Trophoblast cell (in vitro differentiated cells and primary cell): Measurements from ENCODE around the gene TBCD.

Source experiments
- DNase-seq, 2 donors: peaks; one replicate each; pipeline ENCODE4 v3.0.0-alpha.2; 2016
- H2AFZ ChIP-seq: 2 replicates; pipeline ENCODE4 v1.6.1; 2013; ENCODE audit warnings: low read length, moderate library complexity, mild to moderate bottlenecking; ENCODE audit not compliant: insufficient read depth, poor library complexity
- H2AK5ac ChIP-seq: 2 replicates; pipeline ENCODE4 v1.6.1; 2013; ENCODE audit warnings: mild to moderate bottlenecking, low read length
- H2BK120ac ChIP-seq: 2 replicates; pipeline ENCODE4 v1.6.1; 2013; ENCODE audit warnings: low read length, mild to moderate bottlenecking, moderate library complexity; ENCODE audit not compliant: insufficient read depth, poor library complexity
- H2BK12ac ChIP-seq: 2 replicates; pipeline ENCODE4 v1.6.1; 2013; ENCODE audit warnings: mild to moderate bottlenecking, low read length, moderate library complexity
- H2BK5ac ChIP-seq: 2 replicates; pipeline ENCODE4 v1.6.1; 2013; ENCODE audit warnings: low read length, low read depth, moderate library complexity, mild to moderate bottlenecking; ENCODE audit not compliant: poor library complexity
- H3K14ac ChIP-seq: 2 replicates; pipeline ENCODE4 v1.6.1; 2013; ENCODE audit warnings: mild to moderate bottlenecking, low read length
- H3K18ac ChIP-seq: 2 replicates; pipeline ENCODE4 v1.6.1; 2013; ENCODE audit warnings: mild to moderate bottlenecking, low read length
- H3K23ac ChIP-seq: 2 replicates; pipeline ENCODE4 v1.6.1; 2013; ENCODE audit warnings: low read length
- H3K27ac ChIP-seq: 2 replicates; pipeline ENCODE4 v1.5.1; 2013; ENCODE audit warnings: low read depth, mild to moderate bottlenecking, inconsistent platforms, low read length, moderate library complexity
- H3K27me3 ChIP-seq: 2 replicates; pipeline ENCODE4 v1.6.1; 2013; ENCODE audit warnings: inconsistent platforms, mild to moderate bottlenecking, low read length, moderate library complexity; ENCODE audit not compliant: insufficient read depth
- H3K36me3 ChIP-seq, 2 experiments: 1 replicate in 1 of 2; 2 replicates in 1 of 2; pipeline ENCODE4 v1.6.1; 2013; ENCODE audit warnings: low read length in 2 of 2, mild to moderate bottlenecking in 2 of 2, moderate library complexity in 1 of 2; ENCODE audit not compliant: insufficient read depth in 2 of 2, control insufficient read depth in 1 of 2
- H3K4ac ChIP-seq: 2 replicates; pipeline ENCODE4 v1.6.1; 2013; ENCODE audit warnings: low read depth, mild to moderate bottlenecking, low read length, moderate library complexity
- H3K4me1 ChIP-seq, 2 experiments: 1 replicate in 1 of 2; 2 replicates in 1 of 2; pipeline ENCODE4 v1.6.1; 2013; ENCODE audit warnings: low read length in 2 of 2, mild to moderate bottlenecking in 2 of 2, moderate library complexity in 1 of 2; ENCODE audit not compliant: insufficient read depth in 2 of 2, control insufficient read depth in 1 of 2
- H3K4me2 ChIP-seq: 2 replicates; pipeline ENCODE4 v1.6.1; 2013; ENCODE audit warnings: inconsistent platforms, mild to moderate bottlenecking, low read length, moderate library complexity
- H3K4me3 ChIP-seq: 2 replicates; pipeline ENCODE4 v1.5.1; 2013; ENCODE audit warnings: mild to moderate bottlenecking, low read depth, low read length, inconsistent platforms
- H3K79me1 ChIP-seq: one replicate; pipeline ENCODE4 v1.6.1; 2013; ENCODE audit warnings: low read length
- H3K79me2 ChIP-seq: 2 replicates; pipeline ENCODE4 v1.6.1; 2013; ENCODE audit warnings: low read length, mild to moderate bottlenecking; ENCODE audit not compliant: control insufficient read depth, insufficient read depth, poor library complexity
- H3K9ac ChIP-seq: 2 replicates; pipeline ENCODE4 v1.6.1; 2013; ENCODE audit warnings: mild to moderate bottlenecking, low read length
- H3K9me3 ChIP-seq: 2 replicates; pipeline ENCODE4 v1.6.1; 2013; ENCODE audit warnings: low read depth, mild to moderate bottlenecking, control low read depth, inconsistent platforms, low read length; ENCODE audit not compliant: insufficient read depth
- H4K12ac ChIP-seq: 2 replicates; pipeline ENCODE4 v1.6.1; 2013; ENCODE audit warnings: low read depth, mild to moderate bottlenecking, low read length, moderate library complexity
- H4K8ac ChIP-seq: 2 replicates; pipeline ENCODE4 v1.6.1; 2013; ENCODE audit warnings: low read depth, mild to moderate bottlenecking, low read length, moderate library complexity
- H4K91ac ChIP-seq: one replicate; pipeline ENCODE4 v1.6.1; 2013; ENCODE audit warnings: low read depth, mild to moderate bottlenecking, low read length, moderate library complexity
- WGBS: extraction: QIAGEN DNeasy Blood & Tissue Kit; methylation state at CpG from one replicate; pipeline ENCODE4 v1.1.7; 2013; ENCODE audit warnings: missing lambda C conversion rate; ENCODE audit not compliant: insufficient read length, insufficient coverage; ENCODE audit errors: extremely low coverage; 5-methylcytosine and 5-hydroxymethylcytosine counted together

TBCD gene

DNA sequence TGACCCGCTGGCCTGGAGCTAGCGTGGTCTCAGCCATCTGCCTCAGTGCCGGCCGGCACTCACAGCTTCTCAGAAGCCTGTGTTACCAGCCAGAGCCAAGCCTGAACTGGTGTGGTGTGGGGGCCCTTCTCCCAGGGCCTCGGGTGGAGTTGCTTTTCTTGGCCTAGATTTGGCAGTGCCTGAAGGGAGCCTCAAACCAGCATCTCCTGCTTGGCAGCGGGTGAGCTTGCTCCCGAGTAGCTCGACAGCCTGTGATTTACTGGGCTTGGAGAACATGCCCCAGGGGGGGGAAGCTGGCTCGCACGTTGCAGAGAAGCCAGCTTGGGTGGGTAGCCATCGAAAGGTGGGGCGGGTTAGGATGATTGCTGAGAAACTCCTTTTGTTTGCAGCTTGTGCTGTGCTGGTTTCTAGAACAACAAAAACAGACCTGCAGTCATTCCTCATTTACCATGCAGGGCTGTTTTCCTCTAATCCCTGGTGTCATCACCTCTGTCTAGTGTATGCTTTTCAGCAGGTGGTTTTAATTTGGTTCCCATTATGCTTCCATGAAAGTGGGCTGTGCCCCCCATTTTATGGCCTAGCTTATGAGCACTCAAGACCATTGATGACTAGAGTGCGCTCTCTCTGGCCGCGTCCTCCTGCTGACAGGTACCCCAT is 42.2 kb downstream of the TBCD start:
- peaks cover 0 to 7% of the 10 kb centered on the region in 2 experiments for H3K36me3 ChIP-seq
- H3K4me3 ChIP-seq, result no peak overlapping the region
- H3K23ac ChIP-seq, result no peak overlapping the region
- H3K4me2 ChIP-seq, result no peak overlapping the region
- no peak overlapping the region for H3K14ac ChIP-seq
- no CpG with 5 or more reads among the region's 15 CpGs for WGBS
- DNase-seq, result no peak
- H4K12ac ChIP-seq, result no peak overlapping the region
- no peak overlapping the region for H3K9ac ChIP-seq
- no peaks in the 10 kb centered on the region for H3K27me3 ChIP-seq
- H4K91ac ChIP-seq, result no peak overlapping the region
- no peak overlapping the region for H4K8ac ChIP-seq
- H3K4ac ChIP-seq, result no peak overlapping the region
- H3K4me1 ChIP-seq, result peaks cover 0 to 11% of the 10 kb centered on the region in 2 experiments
- H2AFZ ChIP-seq, result no peak overlapping the region
- no peak overlapping the region for H2BK120ac ChIP-seq
- H3K27ac ChIP-seq, result no peak overlapping the region
- no peaks in the 10 kb centered on the region for H3K79me1 ChIP-seq
- H2BK5ac ChIP-seq, result no peak overlapping the region
- no peak overlapping the region for H2BK12ac ChIP-seq
- H3K9me3 ChIP-seq, result no peaks in the 10 kb centered on the region
- H3K18ac ChIP-seq, result no peak overlapping the region
- no peaks in the 10 kb centered on the region for H3K79me2 ChIP-seq
- H2AK5ac ChIP-seq, result no peak overlapping the region

DNA sequence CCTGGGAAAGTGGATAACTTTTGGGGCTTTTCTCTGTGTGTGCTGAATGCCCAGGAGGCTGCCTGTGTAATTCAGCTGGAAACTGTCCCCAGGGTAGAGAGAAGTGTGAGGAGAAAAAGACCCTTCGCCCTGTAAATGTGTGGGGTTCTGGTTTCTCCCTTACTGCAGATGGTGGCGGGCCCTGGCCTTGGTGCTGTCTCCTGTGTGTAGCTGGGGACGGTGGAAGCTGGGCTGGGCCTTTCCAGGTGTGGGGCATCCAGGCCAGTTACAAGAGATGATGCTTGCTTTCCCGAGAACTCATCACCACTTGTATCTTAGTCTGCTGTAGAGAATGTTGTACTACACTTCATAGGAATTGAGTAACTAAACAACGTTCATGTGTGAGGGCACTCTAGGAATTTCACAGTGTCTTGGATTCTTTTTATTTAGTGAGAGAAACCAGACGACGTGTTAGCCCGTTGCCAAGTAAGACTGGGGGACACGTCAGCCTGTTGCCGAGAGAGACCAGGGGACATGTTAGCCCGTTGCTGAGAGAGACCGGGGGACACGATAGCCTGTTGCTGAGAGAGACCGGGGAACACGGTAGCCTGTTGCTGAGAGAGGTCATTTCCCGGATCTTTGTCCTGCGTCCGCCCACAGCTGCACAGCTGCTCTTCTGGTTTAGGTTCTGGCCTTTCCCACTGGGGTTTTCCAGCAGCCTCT is 43.1 kb downstream of the TBCD start:
- Histone ChIP-seq H3K9ac (no peak overlapping the region), H3K4me1 (peaks cover 0 to 11% of the 10 kb centered on the region in 2 experiments), H2BK5ac (no peak overlapping the region), H3K4ac (no peak overlapping the region), H3K79me2 (no peaks in the 10 kb centered on the region), H3K23ac (no peak overlapping the region), H3K4me2 (no peak overlapping the region), H4K12ac (no peak overlapping the region), H2AFZ (no peak overlapping the region), H3K79me1 (no peaks in the 10 kb centered on the region), H2BK120ac (no peak overlapping the region), H3K18ac (no peak overlapping the region), H3K36me3 (peaks cover 3 to 7% of the 10 kb centered on the region in 2 experiments), H3K4me3 (no peak overlapping the region), H3K27ac (no peak overlapping the region), H3K14ac (no peak overlapping the region), H4K91ac (no peak overlapping the region), H3K9me3 (peaks cover 2% of the 10 kb centered on the region), H2BK12ac (no peak overlapping the region), H4K8ac (no peak overlapping the region), H3K27me3 (no peaks in the 10 kb centered on the region), H2AK5ac (no peak overlapping the region)
- DNase-seq, result no peak
- no CpG with 5 or more reads among the region's 18 CpGs for WGBS

DNA sequence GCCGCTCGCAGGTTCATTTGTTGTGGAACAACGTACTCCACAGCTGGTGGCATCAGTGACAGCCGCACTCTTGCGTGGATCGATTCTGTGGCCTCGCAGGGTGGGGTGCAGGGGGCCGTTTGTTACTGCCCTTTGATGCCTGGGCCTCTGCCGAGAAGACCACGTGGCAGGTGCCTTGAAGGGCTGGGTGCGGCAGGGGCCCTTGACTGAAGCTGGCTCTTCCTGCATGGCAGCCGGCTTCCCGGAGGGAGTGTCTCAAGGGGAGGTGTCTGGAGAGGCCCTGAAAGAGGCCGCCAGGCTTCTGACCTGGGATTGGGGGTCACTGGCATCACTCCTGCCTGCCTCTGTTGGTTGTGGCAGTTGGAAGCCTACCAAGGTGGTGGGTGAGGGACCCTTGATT is 43.8 kb downstream of the TBCD start:
- Histone ChIP-seq H3K4me1 (peaks cover 0 to 11% of the 10 kb centered on the region in 2 experiments), H3K9me3 (peaks cover 3% of the 10 kb centered on the region), H2BK5ac (no peak overlapping the region), H2BK120ac (no peak overlapping the region), H3K18ac (no peak overlapping the region), H4K12ac (no peak overlapping the region), H3K27me3 (no peaks in the 10 kb centered on the region), H3K4me2 (no peak overlapping the region), H3K14ac (no peak overlapping the region), H3K4ac (no peak overlapping the region), H4K8ac (no peak overlapping the region), H2AK5ac (no peak overlapping the region), H3K79me1 (no peaks in the 10 kb centered on the region), H2BK12ac (no peak overlapping the region), H3K23ac (no peak overlapping the region), H2AFZ (no peak overlapping the region), H4K91ac (no peak overlapping the region), H3K9ac (no peak overlapping the region), H3K36me3 (peaks cover 6 to 7% of the 10 kb centered on the region in 2 experiments), H3K27ac (no peak overlapping the region), H3K79me2 (no peaks in the 10 kb centered on the region), H3K4me3 (no peak overlapping the region)
- DNase-seq, result no peak
- no CpG with 5 or more reads among the region's 14 CpGs for WGBS

DNA sequence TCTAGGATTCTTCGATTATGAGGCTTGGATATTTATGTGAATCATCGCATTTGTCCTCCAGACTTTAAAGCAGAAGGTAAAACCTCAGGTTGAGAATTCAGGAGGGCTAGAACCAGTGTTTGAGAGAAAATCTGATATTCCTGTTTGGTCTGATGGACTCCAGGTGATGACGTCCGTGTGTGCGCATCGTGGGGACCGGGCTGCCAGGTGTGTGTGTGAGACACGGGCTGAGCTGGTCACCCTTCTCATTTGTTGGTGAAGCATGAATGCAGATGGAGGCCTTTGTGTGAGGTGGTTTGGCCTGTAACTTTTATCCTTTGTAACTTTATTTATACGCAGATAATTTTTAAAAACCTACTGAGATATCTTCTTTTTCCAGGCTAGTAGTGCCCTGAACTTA is 45.2 kb downstream of the TBCD start:
- H2BK5ac ChIP-seq, result no peak overlapping the region
- no peak overlapping the region for H4K8ac ChIP-seq
- H3K14ac ChIP-seq, result no peak overlapping the region
- peaks cover 13 to 14% of the 10 kb centered on the region in 2 experiments for H3K36me3 ChIP-seq
- no peaks in the 10 kb centered on the region for H3K79me1 ChIP-seq
- H3K79me2 ChIP-seq, result no peaks in the 10 kb centered on the region
- no peak overlapping the region for H3K23ac ChIP-seq
- no peak overlapping the region for H3K9ac ChIP-seq
- no peak overlapping the region for H3K18ac ChIP-seq
- H2AK5ac ChIP-seq, result no peak overlapping the region
- H3K27me3 ChIP-seq, result no peaks in the 10 kb centered on the region
- DNase-seq, result no peak
- H2BK120ac ChIP-seq, result no peak overlapping the region
- no peak overlapping the region for H4K12ac ChIP-seq
- H2AFZ ChIP-seq, result no peak overlapping the region
- H3K4me1 ChIP-seq, result peaks cover 0 to 5% of the 10 kb centered on the region in 2 experiments
- no peak overlapping the region for H2BK12ac ChIP-seq
- H3K4me3 ChIP-seq, result no peak overlapping the region
- no peak overlapping the region for H3K4me2 ChIP-seq
- H4K91ac ChIP-seq, result no peak overlapping the region
- WGBS, result no CpG with 5 or more reads among the region's 9 CpGs
- H3K9me3 ChIP-seq, result peaks cover 13% of the 10 kb centered on the region
- H3K27ac ChIP-seq, result no peak overlapping the region
- no peak overlapping the region for H3K4ac ChIP-seq
